ENCODE measurements around the gene PIK3CD.
"Not testable (repeated sequence)": the region's sequence is repeated elsewhere in the genome, so short reads cannot be mapped to it uniquely, and the experiment has no call there.

The PIK3CD gene

GRCh38 chr1:9653491-9654050, 2.0 kb downstream of the PIK3CD start:
- peak in 1 of 2 donors; percentile 22 for DNase-seq (ENCODE audit: low read depth in 1 of 2, low spot score in 1 of 2)

- DNase-seq (ENCODE audit: low read depth in 1 of 2, low spot score in 1 of 2): no peak
Measured at GRCh38 chr1:9654051-9654833, 2.7 kb downstream of the PIK3CD start.

GRCh38 chr1:9654834-9655723, 3.5 kb downstream of the PIK3CD start:
- peak; percentile 30 to 64 for DNase-seq (ENCODE audit: low read depth in 1 of 2, low spot score in 1 of 2)

- DNase-seq (ENCODE audit: low read depth in 1 of 2, low spot score in 1 of 2): no peak
Measured at GRCh38 chr1:9655836-9656235, 4.3 kb downstream of the PIK3CD start.

GRCh38 chr1:9657521-9658032, 6.0 kb downstream of the PIK3CD start:
- DNase-seq (ENCODE audit: low read depth in 1 of 2, low spot score in 1 of 2): no peak

GRCh38 chr1:9658199-9658598, 6.7 kb downstream of the PIK3CD start:
- DNase-seq (ENCODE audit: low read depth in 1 of 2, low spot score in 1 of 2): no peak

GRCh38 chr1:9659328-9659727, 7.8 kb downstream of the PIK3CD start:
- no peak for DNase-seq (ENCODE audit: low read depth in 1 of 2, low spot score in 1 of 2)

GRCh38 chr1:9663257-9663656, 11.7 kb downstream of the PIK3CD start:
- DNase-seq (ENCODE audit: low read depth in 1 of 2, low spot score in 1 of 2): no peak

GRCh38 chr1:9665193-9665592, 13.7 kb downstream of the PIK3CD start:
- DNase-seq (ENCODE audit: low read depth in 1 of 2, low spot score in 1 of 2): no peak

- DNase-seq (ENCODE audit: low read depth in 1 of 2, low spot score in 1 of 2): no peak
Measured at GRCh38 chr1:9668080-9668479, 16.5 kb downstream of the PIK3CD start.

- no peak for DNase-seq (ENCODE audit: low read depth in 1 of 2, low spot score in 1 of 2)
Measured at GRCh38 chr1:9670085-9670484, 18.6 kb downstream of the PIK3CD start.

- DNase-seq (ENCODE audit: low read depth in 1 of 2, low spot score in 1 of 2): no peak
Measured at GRCh38 chr1:9671377-9672140, 20.0 kb downstream of the PIK3CD start.

GRCh38 chr1:9672444-9672843, 20.9 kb downstream of the PIK3CD start:
- no peak for DNase-seq (ENCODE audit: low read depth in 1 of 2, low spot score in 1 of 2)

- no peak for DNase-seq (ENCODE audit: low read depth in 1 of 2, low spot score in 1 of 2)
Measured at GRCh38 chr1:9675393-9675792, 23.9 kb downstream of the PIK3CD start.

- DNase-seq (ENCODE audit: low read depth in 1 of 2, low spot score in 1 of 2): not testable (repeated sequence)
Measured at GRCh38 chr1:9676128-9676527, 24.6 kb downstream of the PIK3CD start.

- no peak for DNase-seq (ENCODE audit: low read depth in 1 of 2, low spot score in 1 of 2)
Measured at GRCh38 chr1:9676815-9677393, 25.4 kb downstream of the PIK3CD start.

- DNase-seq (ENCODE audit: low read depth in 1 of 2, low spot score in 1 of 2): no peak
Measured at GRCh38 chr1:9680091-9680490, 28.6 kb downstream of the PIK3CD start.

- no peak for DNase-seq (ENCODE audit: low read depth in 1 of 2, low spot score in 1 of 2)
Measured at GRCh38 chr1:9680828-9681227, 29.3 kb downstream of the PIK3CD start.

GRCh38 chr1:9684801-9685200, 33.3 kb downstream of the PIK3CD start:
- no peak for DNase-seq (ENCODE audit: low read depth in 1 of 2, low spot score in 1 of 2)

- DNase-seq (ENCODE audit: low read depth in 1 of 2, low spot score in 1 of 2): peak; percentile 19 to 41
Measured at GRCh38 chr1:9687120-9687873, 35.8 kb downstream of the PIK3CD start.
